ENCODE data around the gene NCKAP1.

GRCh38 chr2:182906454-182906853 lies 131.8 kb downstream of the NCKAP1 start:
- TF ChIP-seq SPI1 (IDR thresholded peaks at IDR 0.05; ENCODE audit: borderline replicate concordance, insufficient read depth, low read depth, low read length): no peak
- TF ChIP-seq HDGF (IDR thresholded peaks at IDR 0.05): no peak
- TF ChIP-seq POLR2AphosphoS5 (IDR thresholded peaks at IDR 0.05; ENCODE audit: low read length): no peak
- TF ChIP-seq CTCF (IDR thresholded peaks at IDR 0.05 in 2 of 3, conservative IDR thresholded peaks at IDR 0.05 in 1 of 3; ENCODE audit: control insufficient read depth in 2 of 3, extremely low read depth in 1 of 3, insufficient read depth in 1 of 3, low read depth in 3 of 3, low read length in 3 of 3): no peak
- TF ChIP-seq BHLHE40 (IDR thresholded peaks at IDR 0.05; ENCODE audit: borderline replicate concordance in 1 of 2, low read depth in 2 of 2, low read length in 1 of 2): no peak
